GM20000 (cell line): ENCODE data around the gene CCDC154.

Experiments
- DNase-seq: peaks from one replicate; pipeline ENCODE4 v3.0.0; 2012; ENCODE audit warnings: low spot score
- CTCF ChIP-seq: IDR thresholded peaks from 2 replicates; pipeline ENCODE4 v1.5.1; 2012; ENCODE audit warnings: mild to moderate bottlenecking, control low read depth; ENCODE audit errors: extremely low read depth, missing control alignments

The CCDC154 gene

GRCh38 chr16:1433756-1434155, 10.6 kb downstream of the CCDC154 start:
- no peak for TF ChIP-seq CTCF
- DNase-seq: no peak

- no peak for DNase-seq
- TF ChIP-seq CTCF: no peak
Observed at GRCh38 chr16:1433263-1433560, 11.1 kb downstream of the CCDC154 start.

DNA sequence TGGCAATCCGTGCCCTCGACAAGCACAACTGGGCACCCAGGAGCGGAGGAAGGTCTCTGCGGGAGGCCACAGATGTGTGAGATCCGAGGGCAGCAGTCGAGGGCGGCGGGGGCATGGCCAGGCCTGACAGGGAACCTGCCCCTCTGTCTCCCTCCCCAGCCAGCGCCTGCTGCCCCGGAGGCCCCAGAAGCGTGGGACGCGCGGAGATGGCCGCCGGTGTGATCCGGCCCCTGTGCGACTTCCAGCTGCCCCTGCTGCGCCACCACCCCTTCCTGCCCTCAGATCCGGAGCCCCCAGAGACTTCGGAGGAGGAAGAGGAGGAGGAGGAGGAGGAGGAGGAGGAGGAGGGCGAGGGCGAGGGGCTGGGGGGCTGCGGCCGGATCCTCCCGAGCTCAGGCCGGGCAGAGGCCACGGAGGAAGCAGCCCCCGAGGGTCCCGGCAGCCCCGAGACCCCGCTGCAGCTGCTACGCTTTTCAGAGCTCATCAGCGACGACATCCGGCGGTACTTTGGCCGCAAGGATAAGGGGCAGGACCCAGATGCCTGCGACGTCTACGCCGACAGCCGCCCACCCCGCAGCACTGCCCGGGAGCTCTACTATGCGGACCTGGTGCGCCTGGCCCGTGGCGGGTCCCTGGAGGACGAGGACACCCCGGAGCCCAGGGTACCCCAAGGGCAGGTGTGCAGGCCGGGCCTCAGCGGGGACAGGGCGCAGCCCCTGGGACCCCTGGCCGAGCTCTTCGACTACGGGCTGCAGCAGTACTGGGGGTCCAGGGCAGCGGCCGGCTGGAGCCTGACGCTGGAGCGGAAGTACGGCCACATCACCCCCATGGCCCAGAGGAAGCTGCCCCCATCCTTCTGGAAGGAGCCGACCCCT, 11.7 kb downstream of the CCDC154 start:
- no peak for DNase-seq
- no peak for TF ChIP-seq CTCF

- no peak for TF ChIP-seq CTCF
- DNase-seq: no peak
Observed at GRCh38 chr16:1431497-1432270, 12.7 kb downstream of the CCDC154 start.

DNA sequence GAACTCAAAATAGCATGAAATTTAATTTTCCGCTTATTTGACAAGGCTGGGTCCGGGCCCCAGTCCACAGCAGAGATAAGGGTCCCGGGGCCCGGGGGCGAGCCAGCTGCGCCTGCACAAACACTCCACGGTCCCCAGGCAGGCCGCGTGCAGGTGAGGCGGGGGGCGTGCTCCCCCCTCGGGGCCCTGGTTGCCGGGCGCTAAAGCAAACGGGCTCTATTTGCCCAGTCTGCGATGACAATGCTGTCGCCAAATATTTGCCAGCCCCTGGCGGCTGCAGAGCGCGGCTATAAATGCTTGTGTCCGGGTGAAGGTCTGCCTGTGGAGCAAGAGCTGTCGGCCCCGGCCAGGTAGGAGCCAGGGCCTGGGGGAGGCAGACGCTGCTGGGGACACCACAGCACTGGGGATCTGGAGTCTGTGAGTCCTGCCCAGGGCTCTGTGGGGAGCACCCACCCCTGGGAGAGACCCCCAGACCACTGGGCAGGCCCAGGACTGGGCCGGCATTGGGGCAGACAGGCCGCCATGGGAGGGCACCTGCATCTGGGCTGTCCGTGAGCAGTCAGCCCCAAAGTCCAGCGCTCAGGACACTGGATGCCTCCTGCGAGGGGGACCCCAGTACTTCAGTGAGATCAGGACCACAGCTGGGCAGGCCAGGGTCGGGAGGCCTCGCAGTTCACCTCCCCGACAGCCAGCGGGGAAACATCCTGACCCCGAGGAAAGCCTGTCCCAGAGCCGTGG, 13.4 kb downstream of the CCDC154 start, which contains the start of gene PERCC1:
TSS of gene PERCC1 (plus strand) at position 320 of the 738 bp plus-strand sequence. CDS start 1,516 bp downstream, outside the sequence.
- no peak for TF ChIP-seq CTCF
- no peak for DNase-seq

DNA sequence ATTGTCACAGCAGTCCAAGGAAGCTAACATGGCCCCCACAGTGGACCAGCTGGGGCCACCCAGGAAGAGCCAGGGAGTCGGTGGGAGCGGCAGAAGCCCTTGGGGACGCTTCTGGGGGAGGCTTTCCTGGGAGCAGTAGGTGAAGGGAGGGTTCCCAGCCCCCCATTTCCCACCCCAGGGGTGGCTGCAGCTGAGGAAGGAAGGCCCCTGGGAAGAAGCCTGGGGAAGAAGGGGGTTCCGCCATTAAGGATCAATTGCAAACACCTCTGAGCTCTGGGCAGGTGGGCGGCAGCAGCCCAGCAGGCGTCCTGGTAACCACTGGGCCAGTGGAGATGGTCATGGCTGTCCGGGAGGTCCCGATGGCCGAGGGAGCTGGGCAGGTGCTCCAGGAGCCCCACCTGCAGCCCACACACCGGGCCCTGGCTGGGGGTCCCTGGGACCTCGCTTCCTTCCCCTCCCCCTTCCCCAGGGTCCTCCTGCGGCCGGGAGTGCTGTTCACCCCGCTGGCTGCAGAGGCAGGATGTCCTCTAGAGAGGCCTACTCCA, 14.1 kb downstream of the CCDC154 start:
- TF ChIP-seq CTCF: no peak
- no peak for DNase-seq
